ENCODE measurements around the gene SLC25A39.

- no peak for TF ChIP-seq CTCF (IDR thresholded peaks at IDR 0.05; ENCODE audit: insufficient read depth, low read length)
- TF ChIP-seq SPI1 (IDR thresholded peaks at IDR 0.05; ENCODE audit: borderline replicate concordance, low read depth): no peak
Observed at GRCh38 chr17:44317545-44317944, 7.1 kb downstream of the SLC25A39 start.
